PC-9 (cell line): ENCODE measurements around the gene HNRNPM. TPM values are rescaled to one million over a fixed set of nuclear protein-coding genes. Genes with fewer than 3 reads are reported as not detected.

ENCODE experiments used
- BruUV-seq: library from RNA; stranded (reverse); fragments of 400-500 nt; replicated peaks from 2 replicates; lab custom pipeline; 2021; lab: Mats Ljungman, UMichigan
- CTCF ChIA-PET: fragments of 300-600 bp; sonication (Branson Sonifier 250); formaldehyde crosslinking; loops from one replicate; lab custom pipeline; 2022; ENCODE audit warnings: antibody characterized with exemption; lab: Charles Lee
- POLR2A ChIA-PET: fragments of 300-600 bp; sonication (Branson Sonifier 250); formaldehyde crosslinking; loops from one replicate; lab custom pipeline; 2022; ENCODE audit warnings: antibody characterized with exemption; ENCODE audit not compliant: unreplicated experiment; lab: Charles Lee
- DNase-seq, 2 experiments: peaks; one replicate each; pipeline versions ENCODE4 v3.0.0 to v3.0.0-alpha.2; 2015 to 2022; ENCODE audit warnings: mixed read lengths in 1 of 2
- H2AFZ ChIP-seq: fragments of 200-600 bp; sonication (generic); 2 replicates; pipeline ENCODE4 v1.8.1; 2017; ENCODE audit warnings: antibody characterized with exemption
- H3F3A ChIP-seq: fragments of 200-600 bp; sonication (generic); 2 replicates; pipeline ENCODE4 v1.8.1; 2017; ENCODE audit warnings: antibody characterized with exemption, mild to moderate bottlenecking, low read depth; ENCODE audit not compliant: insufficient read depth
- H3K27ac ChIP-seq: fragments of 200-600 bp; sonication (generic); 2 replicates; pipeline ENCODE4 v1.6.1; 2016; ENCODE audit warnings: mixed run types
- H3K27me3 ChIP-seq: fragments of 200-600 bp; sonication (generic); 2 replicates; pipeline ENCODE4 v1.6.1; 2016; ENCODE audit warnings: low read depth, mixed run types; ENCODE audit not compliant: insufficient read depth
- H3K36me3 ChIP-seq: fragments of 200-600 bp; sonication (generic); 2 replicates; pipeline ENCODE4 v1.6.1; 2016; ENCODE audit warnings: low read depth, mixed run types
- H3K4me1 ChIP-seq: fragments of 200-600 bp; sonication (generic); replicated peaks from 2 replicates; pipeline ENCODE4 v1.6.1; 2016; ENCODE audit warnings: mixed run types; ENCODE audit not compliant: insufficient read depth
- H3K4me2 ChIP-seq: fragments of 200-600 bp; sonication (generic); 2 replicates; pipeline ENCODE4 v1.6.1; 2017; ENCODE audit warnings: mixed run types
- H3K4me3 ChIP-seq: fragments of 200-600 bp; sonication (generic); 2 replicates; pipeline ENCODE4 v1.6.1; 2016; ENCODE audit warnings: mixed run types
- H3K79me2 ChIP-seq: fragments of 200-600 bp; sonication (generic); 2 replicates; pipeline ENCODE4 v1.6.1; 2017; ENCODE audit warnings: low read depth, mixed run types
- H3K9me2 ChIP-seq: fragments of 200-600 bp; sonication (generic); 2 replicates; pipeline ENCODE4 v1.8.1; 2017; ENCODE audit warnings: mild to moderate bottlenecking; ENCODE audit not compliant: insufficient read depth
- H3K9me3 ChIP-seq: fragments of 200-600 bp; sonication (generic); 2 replicates; pipeline ENCODE4 v1.8.1; 2016; ENCODE audit warnings: low read depth; ENCODE audit not compliant: insufficient read depth
- H4K20me1 ChIP-seq: fragments of 200-600 bp; sonication (generic); 2 replicates; pipeline ENCODE4 v1.8.1; 2017; ENCODE audit not compliant: insufficient read depth
- EZH2 ChIP-seq: fragments of 200-600 bp; sonication (generic); IDR thresholded peaks from 2 replicates; pipeline ENCODE4 v1.8.0; 2017; ENCODE audit warnings: antibody characterized with exemption, low read depth
- intact Hi-C: fragments of 100-400 bp; cut with micrococcal nuclease; formaldehyde crosslinking; loops from one replicate; pipeline ENCODE4 v1.10.0; 2022; ENCODE audit not compliant: unreplicated experiment
- total RNA-seq: library from RNA; stranded (reverse); gene quantifications from 2 replicates; pipeline ENCODE4 v1.2.3, GENCODE V29; 2021
- TF ChIP-seq, protein P1 (sequence below): fragments of 200-600 bp; sonication (generic); conservative IDR thresholded peaks from 2 replicates; pipeline ENCODE4 v1.6.1; 2017; ENCODE audit warnings: mixed run types, antibody characterized with exemption, mild to moderate bottlenecking, moderate library complexity

The HNRNPM gene
- total RNA-seq, 1 experiment from 2014 or later = 239 TPM

DNA sequence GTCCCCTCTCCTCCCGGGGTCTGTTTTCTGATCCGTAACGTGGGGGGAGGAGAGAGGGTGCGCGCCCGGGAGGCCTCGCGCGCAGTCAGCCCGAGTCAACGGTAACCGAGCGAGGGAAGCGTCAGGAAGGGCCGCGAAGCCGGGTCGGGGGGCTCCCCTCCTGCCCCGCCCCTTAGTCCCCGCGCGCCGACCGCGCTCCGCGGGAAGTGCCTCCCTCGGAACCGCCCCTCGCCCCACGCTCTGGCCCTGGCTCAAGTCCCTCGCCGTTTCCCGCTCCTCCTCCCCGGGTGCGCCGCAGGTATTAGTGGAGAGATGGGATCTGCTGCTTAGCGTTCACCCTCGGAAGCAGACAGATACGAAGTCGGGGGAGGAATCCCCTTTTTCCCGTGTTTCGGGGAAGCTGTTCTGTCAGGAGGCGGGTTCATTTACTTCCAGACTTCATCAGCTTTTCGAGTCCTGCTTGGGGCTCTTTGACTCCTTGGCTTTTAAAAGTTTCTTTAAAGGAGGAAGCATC, 770 bp downstream of the HNRNPM start:
- Histone ChIP-seq H3K9me2 (no peaks in the 10 kb centered on the region), H3K4me1 (peaks cover 43% of the 10 kb centered on the region), H3K27ac (peak overlapping the region; percentile 52), H2AFZ (peak overlapping the region; percentile 67; the same call in 1 of the 2 replicates), H3K4me2 (peak overlapping the region; percentile 98), H4K20me1 (peaks cover 47% of the 10 kb centered on the region), H3K36me3 (peaks cover 11% of the 10 kb centered on the region; the same call in 1 of the 2 replicates), H3K79me2 (peaks cover 55% of the 10 kb centered on the region), H3K9me3 (no peaks in the 10 kb centered on the region), H3F3A (peaks cover 38% of the 10 kb centered on the region), H3K27me3 (no peaks in the 10 kb centered on the region), H3K4me3 (peak overlapping the region; percentile 98)
- POLR2A ChIA-PET = interaction anchor here (0.7 kb wide), 2 partner anchors 55 to 986 kb away, joined by 4 to 5 read pairs; partner anchors contain the start of gene RAB11B
- intact Hi-C loops = no loop called here
- no TSS peak for BruUV-seq
- CTCF ChIA-PET = no interaction called here
- TF ChIP-seq EZH2 = no peak
- TF ChIP-seq, protein P1, sequence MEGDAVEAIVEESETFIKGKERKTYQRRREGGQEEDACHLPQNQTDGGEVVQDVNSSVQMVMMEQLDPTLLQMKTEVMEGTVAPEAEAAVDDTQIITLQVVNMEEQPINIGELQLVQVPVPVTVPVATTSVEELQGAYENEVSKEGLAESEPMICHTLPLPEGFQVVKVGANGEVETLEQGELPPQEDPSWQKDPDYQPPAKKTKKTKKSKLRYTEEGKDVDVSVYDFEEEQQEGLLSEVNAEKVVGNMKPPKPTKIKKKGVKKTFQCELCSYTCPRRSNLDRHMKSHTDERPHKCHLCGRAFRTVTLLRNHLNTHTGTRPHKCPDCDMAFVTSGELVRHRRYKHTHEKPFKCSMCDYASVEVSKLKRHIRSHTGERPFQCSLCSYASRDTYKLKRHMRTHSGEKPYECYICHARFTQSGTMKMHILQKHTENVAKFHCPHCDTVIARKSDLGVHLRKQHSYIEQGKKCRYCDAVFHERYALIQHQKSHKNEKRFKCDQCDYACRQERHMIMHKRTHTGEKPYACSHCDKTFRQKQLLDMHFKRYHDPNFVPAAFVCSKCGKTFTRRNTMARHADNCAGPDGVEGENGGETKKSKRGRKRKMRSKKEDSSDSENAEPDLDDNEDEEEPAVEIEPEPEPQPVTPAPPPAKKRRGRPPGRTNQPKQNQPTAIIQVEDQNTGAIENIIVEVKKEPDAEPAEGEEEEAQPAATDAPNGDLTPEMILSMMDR = no peak
- peak in 1 of 2 experiments; percentile 39 for DNase-seq

DNA sequence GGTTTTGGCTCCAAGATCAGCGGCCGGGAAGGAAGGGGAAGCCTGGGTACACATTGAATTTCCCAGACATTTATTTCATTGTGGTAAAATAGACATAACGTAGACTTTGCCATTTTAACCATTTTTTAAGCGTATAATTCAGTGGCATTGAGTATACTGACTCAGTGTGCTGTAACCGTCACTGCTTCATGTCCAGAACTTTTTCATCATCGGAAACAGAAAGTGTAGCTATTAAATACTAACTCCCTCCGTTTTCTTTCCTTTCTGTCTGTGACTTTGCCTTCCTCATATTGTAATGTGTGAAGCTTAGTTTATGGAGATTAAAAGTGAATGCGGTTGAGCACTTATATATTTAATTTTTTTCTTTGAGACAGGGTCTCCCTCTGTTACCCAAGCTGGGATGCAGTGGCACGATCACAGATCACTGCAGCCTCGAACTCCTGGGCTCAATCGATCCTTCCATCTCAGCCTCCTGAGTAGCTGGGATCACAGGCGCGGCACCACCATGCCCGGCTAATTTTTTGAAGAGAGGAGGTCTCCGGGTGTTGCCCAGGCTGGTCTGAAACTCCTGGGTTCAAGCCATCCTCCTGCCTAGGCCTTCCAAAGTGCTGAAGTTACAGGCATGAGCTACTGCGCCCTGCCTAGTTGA, 1.4 kb downstream of the HNRNPM start:
- Histone ChIP-seq H3K4me1 (peaks cover 49% of the 10 kb centered on the region), H4K20me1 (peaks cover 53% of the 10 kb centered on the region), H3K36me3 (peaks cover 11% of the 10 kb centered on the region; the same call in 1 of the 2 replicates), H2AFZ (no peak overlapping the region; the same call in 1 of the 2 replicates), H3K9me3 (no peaks in the 10 kb centered on the region), H3F3A (peaks cover 41% of the 10 kb centered on the region), H3K4me2 (peak overlapping the region; percentile 98), H3K27me3 (no peaks in the 10 kb centered on the region), H3K79me2 (peaks cover 61% of the 10 kb centered on the region), H3K4me3 (peak overlapping the region; percentile 98), H3K9me2 (no peaks in the 10 kb centered on the region), H3K27ac (no peak overlapping the region)
- no peak for DNase-seq
- no peak for TF ChIP-seq EZH2
- TF ChIP-seq, protein P1 = no peak
- intact Hi-C loops = no loop called here
- POLR2A ChIA-PET = interaction anchor here (0.7 kb wide), 3 partner anchors 12 to 986 kb away, joined by 4 to 5 read pairs (median 4); partner anchors contain the start of gene RAB11B
- CTCF ChIA-PET = no interaction called here
- BruUV-seq = TSS peak; percentile 42

DNA sequence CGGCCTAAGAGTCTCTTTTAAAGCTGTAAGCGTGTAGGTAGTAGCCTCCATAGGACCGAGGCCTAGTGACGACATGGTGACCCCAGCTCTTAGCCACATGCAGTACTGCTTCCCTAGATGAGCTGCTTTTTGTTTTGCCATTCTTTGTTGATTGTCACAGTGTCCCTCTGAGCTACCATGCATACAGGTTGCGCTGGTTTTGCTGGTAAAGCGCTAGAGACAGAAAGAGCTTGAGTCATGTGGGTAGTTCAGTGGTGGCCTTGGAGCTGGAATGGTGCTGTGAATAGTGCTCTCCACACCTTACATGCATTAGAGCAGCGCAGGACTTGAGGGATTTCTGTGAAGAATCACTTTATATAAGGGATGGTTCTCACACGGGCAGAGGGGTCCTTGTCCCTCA, 5.1 kb downstream of the HNRNPM start:
- peaks cover 89% of the 10 kb centered on the region for H4K20me1 ChIP-seq
- H3K9me3 ChIP-seq = no peaks in the 10 kb centered on the region
- intact Hi-C loops = loop anchor here (10.0 kb wide), 1 partner anchor 85 kb away; the partner anchor contains the start of gene ANGPTL4
- ChIA-PET CTCF (interaction anchor here (1.6 kb wide), 1 partner anchor 37 kb away, joined by 4 read pairs; the partner anchor contains the start of gene MARCHF2), POLR2A (interaction anchor here (0.7 kb wide), 1 partner anchor 27 kb away, joined by 3 read pairs; no protein-coding TSS in a partner anchor)
- H3K27me3 ChIP-seq = no peaks in the 10 kb centered on the region
- peaks cover 47% of the 10 kb centered on the region for H3F3A ChIP-seq
- H3K4me3 ChIP-seq = no peak overlapping the region
- H3K36me3 ChIP-seq = peaks cover 28% of the 10 kb centered on the region; the same call in 1 of the 2 replicates
- TF ChIP-seq EZH2 = no peak
- no peaks in the 10 kb centered on the region for H3K9me2 ChIP-seq
- no TSS peak for BruUV-seq
- peak overlapping the region; percentile 5 for H3K4me2 ChIP-seq
- peaks cover 97% of the 10 kb centered on the region for H3K79me2 ChIP-seq
- DNase-seq = peak; percentile 37 to 69
- H2AFZ ChIP-seq = no peak overlapping the region
- H3K27ac ChIP-seq = no peak overlapping the region
- H3K4me1 ChIP-seq = peaks cover 57% of the 10 kb centered on the region
